GM19463 (cell line): Measurements from ENCODE around the gene FUT6.
"Not testable (repeated sequence)": the region's sequence is repeated elsewhere in the genome, so short reads cannot be mapped to it uniquely, and the experiment has no call there.

ENCODE experiments used
- ATAC-seq: cut with Tn5 transposase; IDR thresholded peaks from one replicate; pipeline ENCODE4 v1.9.1; 2021; ENCODE audit warnings: mild to moderate bottlenecking, moderate library complexity; ENCODE audit not compliant: unreplicated experiment

Gene FUT6

GRCh38 chr19:5839065-5840017 is at the start of gene FUT6:
Gene FUT6, minus strand, starts transcription at chr19:5839702. Its CDS starts 7,135 bp downstream, at chr19:5832567.
- no peak for ATAC-seq

GRCh38 chr19:5884065-5884811 is 44.7 kb upstream of the FUT6 start:
- not testable (repeated sequence) for ATAC-seq

GRCh38 chr19:5883157-5883873 is 43.8 kb upstream of the FUT6 start:
- ATAC-seq: not testable (repeated sequence)

GRCh38 chr19:5882421-5882968 is 43.0 kb upstream of the FUT6 start:
- no peak for ATAC-seq

- ATAC-seq: no peak
These were observed 42.2 kb upstream of the FUT6 start for GRCh38 chr19:5881543-5882299.

- no peak for ATAC-seq
These were observed 41.1 kb upstream of the FUT6 start for GRCh38 chr19:5880604-5881078.

- no peak for ATAC-seq
These were observed 40.7 kb upstream of the FUT6 start for GRCh38 chr19:5880196-5880595.

GRCh38 chr19:5877882-5878281 is 38.4 kb upstream of the FUT6 start:
- ATAC-seq: no peak

GRCh38 chr19:5877427-5877826 is 37.9 kb upstream of the FUT6 start:
- ATAC-seq: no peak

GRCh38 chr19:5874496-5874895 is 35.0 kb upstream of the FUT6 start:
- not testable (repeated sequence) for ATAC-seq

GRCh38 chr19:5873617-5874199 is 34.2 kb upstream of the FUT6 start:
- no peak for ATAC-seq

- ATAC-seq: no peak
These were observed 31.5 kb upstream of the FUT6 start for GRCh38 chr19:5870986-5871394.

- ATAC-seq: no peak
These were observed 28.0 kb upstream of the FUT6 start for GRCh38 chr19:5867201-5868136.

- ATAC-seq: no peak
These were observed 26.3 kb upstream of the FUT6 start for GRCh38 chr19:5865772-5866171.

GRCh38 chr19:5864725-5865486 is 25.4 kb upstream of the FUT6 start:
- ATAC-seq: no peak

GRCh38 chr19:5864013-5864720 is 24.7 kb upstream of the FUT6 start:
- ATAC-seq: no peak

- ATAC-seq: no peak
These were observed 23.6 kb upstream of the FUT6 start for GRCh38 chr19:5863030-5863665.
